Measurements from ENCODE around the gene GPR107.

GPR107 gene

DNA sequence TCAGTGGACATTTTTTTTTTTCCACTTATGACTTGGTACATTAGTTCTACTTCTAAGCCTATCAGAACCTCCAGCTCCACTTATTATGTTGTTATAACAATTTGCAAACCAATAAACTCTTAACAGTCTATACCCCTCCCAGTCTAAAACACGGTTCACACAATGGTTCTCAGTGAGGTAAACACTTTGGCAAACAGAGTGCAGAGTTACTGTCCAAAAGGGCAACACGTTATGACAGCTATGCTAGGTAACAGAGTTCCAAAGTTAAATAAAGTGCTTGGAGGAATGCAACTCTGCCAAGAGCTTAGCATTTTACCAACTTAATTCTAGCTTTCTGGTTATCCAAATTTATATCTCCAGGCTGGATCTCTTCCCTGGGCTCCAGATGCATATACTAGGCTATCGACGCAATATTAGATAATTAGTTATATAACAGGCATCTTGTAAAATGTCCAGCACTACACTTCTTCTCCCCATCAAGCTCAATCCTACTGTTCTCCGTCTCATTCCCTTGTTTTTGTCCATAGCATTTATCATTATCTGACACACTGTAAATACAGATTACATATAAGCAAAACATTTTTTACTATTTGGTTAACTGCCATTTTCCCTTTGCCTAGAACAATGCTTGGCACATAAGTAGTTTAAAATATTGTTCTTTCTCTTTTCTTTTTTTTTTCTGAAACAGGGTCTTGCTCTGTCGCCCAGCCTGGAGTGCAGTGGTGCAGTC, 25.0 kb upstream of the GPR107 start:
- DNase-seq: no peak

DNA sequence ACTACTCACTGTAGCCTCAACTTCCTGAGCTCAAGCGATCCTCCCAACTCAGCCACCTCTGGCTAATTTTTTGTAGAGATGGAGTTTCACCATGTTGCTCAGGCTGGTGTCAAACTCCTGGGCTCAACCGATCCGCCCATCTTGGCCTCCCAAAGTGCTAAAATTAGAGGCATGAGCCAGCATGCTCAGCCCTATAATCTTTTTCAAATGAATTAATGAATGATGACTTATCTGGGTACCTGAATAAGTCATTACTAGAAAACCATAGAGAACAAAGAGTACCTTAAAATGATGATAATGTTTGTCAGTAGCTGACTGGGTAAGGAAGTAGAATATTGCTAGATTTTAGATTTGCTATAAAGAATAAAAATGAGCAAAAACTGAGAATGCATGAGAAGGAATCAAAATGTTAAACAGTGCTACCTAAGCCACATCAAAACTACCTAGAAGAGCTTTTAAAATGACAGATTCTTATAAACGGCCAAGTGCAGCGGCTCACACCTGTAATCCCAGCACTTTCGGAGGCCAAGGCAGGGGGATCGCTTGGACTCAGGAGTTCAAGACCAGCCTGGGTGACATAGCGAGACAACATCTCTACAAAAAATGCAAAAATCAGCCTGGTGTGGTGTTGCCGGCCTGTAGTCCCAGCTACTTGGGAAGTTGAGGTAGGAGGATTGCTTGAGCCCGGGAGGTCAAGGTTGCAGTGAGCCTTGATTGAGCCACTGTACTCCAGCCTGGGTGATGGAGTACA, 24.3 kb upstream of the GPR107 start:
- no peak for DNase-seq

DNA sequence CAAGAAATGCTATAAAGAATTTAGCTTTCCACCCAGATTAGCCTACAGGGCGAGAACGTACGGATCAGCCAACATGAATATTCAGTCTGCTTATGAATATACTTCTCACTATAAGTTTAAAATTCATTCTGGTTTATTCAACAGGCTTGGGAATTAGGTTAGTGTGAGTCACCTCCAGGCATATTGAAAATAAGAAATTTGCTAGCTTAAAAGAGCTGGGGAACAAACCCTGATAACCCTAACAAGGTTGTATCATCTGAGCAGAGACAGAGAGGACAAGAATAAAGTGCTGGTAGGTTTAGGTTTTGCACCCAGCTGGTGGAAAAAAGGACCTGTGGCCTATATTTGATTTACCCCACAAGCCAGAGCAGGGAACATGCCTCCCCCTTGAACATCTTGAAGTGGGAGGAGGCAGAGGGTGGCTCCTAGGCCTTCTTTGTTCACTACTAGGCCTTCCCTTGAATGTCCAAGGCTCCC, 23.0 kb upstream of the GPR107 start:
- no peak for DNase-seq

GRCh38 chr9:130034570-130034969, 19.1 kb upstream of the GPR107 start:
- DNase-seq: no peak

DNA sequence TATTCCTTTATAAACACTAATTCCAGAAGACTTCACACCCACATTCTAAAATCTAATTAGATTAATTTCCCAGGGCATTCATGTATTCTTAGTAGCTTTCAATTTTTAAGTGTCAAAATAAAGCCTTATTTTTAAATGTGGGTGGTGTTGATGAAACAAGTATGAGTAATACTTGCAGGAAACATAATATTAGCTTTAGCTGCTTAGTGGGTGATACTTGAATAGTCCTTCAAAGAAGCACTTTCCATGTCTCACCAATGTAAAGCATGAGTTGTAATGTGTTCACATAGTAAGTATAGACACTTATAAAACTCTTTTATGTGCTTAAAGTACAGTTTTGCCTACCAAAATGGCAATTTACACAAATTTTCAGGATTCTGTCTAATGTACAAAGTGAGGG, 17.6 kb upstream of the GPR107 start:
- no peak for DNase-seq

- DNase-seq: no peak
These were observed 14.1 kb upstream of the GPR107 start for GRCh38 chr9:130039528-130040147.

DNA sequence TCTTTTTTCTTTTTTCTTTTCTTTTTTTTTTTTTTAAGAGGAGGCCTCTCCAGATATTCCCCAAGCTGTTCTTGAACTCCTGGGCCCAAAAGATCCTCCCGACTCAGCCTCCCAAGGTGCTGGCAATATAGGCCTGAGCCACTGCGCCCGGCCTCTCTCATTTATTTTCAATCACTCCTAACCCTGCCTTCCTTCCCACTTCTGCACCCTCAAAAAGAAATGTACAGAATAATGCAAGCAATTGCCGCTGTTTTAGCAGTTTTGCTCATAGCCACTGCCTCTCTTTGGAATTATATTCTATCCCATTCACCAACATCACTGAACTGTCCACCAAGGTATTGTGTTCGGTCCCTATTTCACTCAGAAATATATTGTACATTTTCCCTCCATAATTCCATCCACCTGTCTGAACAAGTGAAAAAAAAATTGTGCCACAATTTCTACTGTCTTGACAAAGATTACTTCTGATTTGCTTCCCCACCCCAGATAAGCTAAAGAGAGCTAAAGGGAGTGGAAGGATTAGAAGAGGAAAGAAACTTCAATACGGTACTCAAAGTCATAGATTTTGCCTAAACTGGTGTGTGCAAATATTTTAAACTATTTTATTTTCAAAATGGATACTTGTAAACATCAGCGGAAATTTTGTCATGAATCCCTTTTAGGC, 12.6 kb upstream of the GPR107 start:
- no peak for DNase-seq

DNA sequence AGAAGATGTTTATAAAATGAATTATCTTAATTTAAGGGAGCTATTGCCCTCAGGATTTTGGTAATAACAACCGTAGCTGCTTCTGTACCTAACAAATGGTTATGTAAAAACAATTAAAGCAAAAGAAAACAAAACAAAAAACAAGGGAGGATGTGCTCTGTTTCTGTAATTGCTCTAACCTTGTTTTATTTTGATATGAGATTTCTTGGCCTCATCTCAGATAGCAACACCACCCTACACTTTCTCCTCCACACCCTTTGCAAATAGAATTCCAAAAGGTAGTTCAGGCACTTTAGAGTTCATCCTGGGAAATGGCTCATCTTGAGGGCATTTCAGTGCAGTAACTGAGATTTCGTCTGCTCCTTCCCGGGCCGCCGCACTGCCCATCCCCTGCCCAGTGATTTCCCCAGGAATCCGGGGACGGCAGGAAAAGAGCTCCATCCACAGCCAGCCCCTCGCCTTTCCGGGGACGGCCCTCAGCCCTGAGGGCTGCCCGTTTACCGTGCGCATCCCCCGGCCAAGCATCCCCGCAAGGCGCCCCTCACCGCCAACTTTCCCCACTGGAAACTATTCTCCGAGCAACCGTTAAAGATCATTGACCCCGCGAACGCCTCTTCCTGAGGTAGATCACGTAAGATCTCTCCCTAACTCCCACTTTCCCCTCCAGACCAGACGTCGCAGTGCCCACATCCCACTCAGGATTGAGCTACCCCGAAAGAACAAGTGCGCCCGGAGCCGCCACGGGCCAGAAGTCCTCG, 11.9 kb upstream of the GPR107 start:
- no peak for DNase-seq

- no peak for DNase-seq
These were observed 11.3 kb upstream of the GPR107 start for GRCh38 chr9:130042406-130042884.

DNA sequence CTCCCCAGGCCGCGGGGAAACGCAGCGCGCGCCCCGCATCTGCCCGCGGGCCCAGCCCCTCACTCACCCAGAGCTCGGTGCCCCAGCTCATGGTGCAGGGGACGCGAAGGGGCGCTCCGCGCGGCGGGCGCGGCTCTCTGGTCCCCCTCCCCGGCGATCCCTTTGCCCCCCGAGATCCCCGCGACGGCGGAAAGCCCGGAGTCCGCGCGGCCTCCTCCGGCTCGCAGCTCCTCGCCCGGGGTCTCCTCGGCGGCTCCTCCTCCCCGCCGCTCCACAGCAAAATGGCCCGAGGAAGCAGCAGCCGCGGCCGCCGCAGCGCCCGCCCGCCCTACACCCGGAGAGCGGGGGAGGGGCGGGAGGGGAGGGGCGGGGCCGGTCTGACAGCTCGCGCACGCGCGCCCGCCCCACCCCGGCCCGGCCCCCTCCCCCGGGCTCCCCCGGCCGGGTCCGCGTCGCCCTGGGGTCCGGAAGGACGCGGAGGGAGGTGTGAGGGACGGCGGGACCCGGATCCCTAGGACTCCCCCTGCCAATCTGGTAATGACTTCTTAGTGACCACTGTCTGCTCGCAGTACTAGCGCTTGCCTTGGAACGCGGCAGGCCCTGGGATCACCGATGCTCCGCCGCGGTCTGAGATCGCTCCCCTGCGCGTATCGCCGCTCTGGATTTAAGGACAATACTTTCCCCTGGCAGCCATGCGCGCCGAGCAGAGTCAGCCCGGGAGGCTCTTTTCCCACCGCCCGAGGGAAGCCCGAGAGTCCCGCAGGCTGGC, 10.6 kb upstream of the GPR107 start, which contains the start of gene FNBP1:
Gene FNBP1, minus strand, starts transcription at position 305 of the 769 bp plus-strand sequence. Its CDS starts 214 bp downstream, at position 91.
- DNase-seq: no peak

DNA sequence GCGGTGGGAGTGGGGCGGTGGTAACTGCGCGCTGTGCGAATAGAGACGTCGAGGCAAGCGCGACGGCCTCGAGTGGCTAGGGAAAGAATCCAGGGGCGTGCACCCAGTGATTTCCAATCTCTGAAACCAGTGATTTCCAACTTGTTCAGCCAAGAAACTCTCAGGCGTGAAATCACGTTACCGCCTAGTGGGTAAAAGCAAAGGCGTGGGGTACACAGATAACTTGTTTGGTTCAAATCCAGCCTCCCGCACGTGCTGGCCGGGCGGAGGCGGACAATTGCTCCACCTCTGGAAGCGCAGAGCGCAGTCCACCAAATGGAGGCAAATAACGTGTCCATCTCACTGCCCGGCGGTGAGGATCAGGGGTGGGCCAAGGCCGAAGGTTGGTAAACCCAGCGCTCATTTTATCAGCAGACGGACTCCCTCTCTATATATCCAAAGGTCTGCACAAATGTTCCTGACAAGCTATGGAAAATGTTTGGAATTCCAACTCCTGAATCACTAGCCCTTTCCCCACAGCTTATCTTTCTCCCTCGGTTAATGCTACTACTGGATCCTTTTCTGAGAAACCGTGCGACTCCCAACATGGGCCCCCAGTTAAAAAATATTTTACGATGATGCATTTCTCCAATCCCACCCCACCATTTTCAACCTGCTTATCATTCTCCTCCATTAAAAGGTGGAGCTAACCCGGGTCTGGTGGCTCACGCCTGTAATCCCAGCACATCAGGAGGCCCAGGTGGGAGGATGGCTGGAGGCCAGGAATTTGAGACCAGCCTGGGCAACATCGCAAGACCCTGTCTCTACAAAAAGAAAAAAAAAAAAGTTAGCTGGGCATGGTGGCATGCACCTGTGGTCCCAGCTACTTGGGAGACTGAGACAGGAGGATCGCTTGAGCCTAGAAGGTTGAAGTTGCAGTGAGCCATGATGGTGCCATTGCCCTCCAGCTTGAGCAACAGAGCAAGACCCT, 9.8 kb upstream of the GPR107 start:
- no peak for DNase-seq

- DNase-seq: no peak
These were observed 7.8 kb upstream of the GPR107 start for GRCh38 chr9:130045725-130046450.

DNA sequence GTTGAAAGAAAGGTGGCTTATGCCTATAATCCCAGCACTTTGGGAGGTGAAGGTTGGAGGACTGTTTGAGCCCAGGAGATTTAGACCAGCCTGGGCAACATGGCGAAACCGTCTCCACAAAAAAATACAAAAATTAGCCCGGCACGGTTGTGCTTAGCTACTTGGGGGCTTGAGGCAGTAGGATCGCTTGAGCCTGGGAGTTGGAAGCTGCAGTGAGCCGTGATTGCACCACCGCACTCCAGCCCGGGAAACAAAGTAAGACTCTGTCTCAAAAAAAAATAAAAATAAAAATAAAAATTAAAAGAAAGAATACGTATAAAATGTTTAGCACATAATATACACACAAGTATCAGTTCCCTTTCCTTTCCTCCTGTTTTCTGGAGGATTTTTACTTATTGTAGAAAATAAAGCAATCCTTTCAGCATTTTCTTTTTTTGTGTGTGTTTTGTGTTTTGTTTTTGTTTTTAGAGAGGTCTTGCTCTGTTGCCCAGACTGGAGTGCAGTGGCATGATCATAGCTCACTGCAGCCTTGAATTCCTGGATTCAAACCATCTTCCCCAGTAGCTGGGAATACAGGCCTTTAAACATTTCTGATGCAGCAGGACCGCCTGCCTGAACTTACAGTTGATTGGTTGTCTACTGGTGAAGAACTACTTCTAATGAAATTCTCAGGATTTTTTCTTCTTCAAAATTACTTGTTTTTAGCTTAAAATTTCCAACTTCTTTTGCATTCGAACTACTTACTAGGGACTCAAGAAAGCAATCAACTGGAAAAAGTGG, 4.1 kb upstream of the GPR107 start:
- no peak for DNase-seq

DNA sequence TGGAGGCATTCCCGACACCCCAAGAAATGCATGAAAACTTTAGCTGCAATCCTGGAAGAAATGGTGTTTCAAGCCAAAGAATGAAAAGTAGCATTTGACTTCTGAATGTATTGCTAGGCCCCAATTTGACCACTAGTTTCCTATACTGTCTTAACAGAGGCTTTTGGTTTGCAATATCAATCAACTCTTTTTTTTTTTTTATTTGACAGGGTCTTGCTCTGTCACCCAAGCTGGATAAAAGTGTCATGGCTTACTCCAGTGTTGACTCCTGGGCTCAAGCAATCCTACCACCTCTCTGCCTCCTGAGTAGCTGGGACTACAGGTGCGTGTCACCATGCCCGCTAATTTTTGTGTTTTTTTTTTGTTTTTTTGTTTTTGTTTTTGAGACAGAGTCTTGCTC, 3.2 kb upstream of the GPR107 start:
- no peak for DNase-seq

- no peak for DNase-seq
These were observed 1.9 kb upstream of the GPR107 start for GRCh38 chr9:130051855-130052254.

DNA sequence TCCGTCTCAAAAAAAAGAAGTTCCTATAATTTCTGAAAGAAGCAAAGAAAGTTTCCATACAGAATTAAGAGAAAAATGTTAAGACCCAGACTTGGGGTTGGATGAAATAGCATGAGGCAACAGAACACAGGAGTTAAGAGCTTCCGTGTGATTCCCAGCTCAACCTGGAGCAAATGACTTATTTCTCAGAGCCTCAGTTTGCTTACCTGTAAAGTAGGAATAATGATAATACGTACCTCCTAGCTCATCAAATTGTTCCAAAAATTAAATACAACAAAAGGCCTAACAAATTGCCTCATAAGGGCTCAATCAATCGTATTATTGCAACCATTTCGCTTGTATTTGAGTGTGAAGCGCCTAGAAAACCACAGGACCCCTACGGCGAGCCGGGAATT, 600 bp upstream of the GPR107 start:
- no peak for DNase-seq

- no peak for DNase-seq
These were observed 650 bp downstream of the GPR107 start for GRCh38 chr9:130054325-130054786.

- no peak for DNase-seq
These were observed 1.1 kb downstream of the GPR107 start for GRCh38 chr9:130054820-130055219.

- DNase-seq: no peak
These were observed 4.4 kb downstream of the GPR107 start for GRCh38 chr9:130058154-130058553.

Data from NCI-H2081 treated with DMSO at 0.1 percent for 48 hours (cell line).